Pulmonary artery endothelial cell (primary cell): ENCODE results near the gene SNX10. TPM values are rescaled to one million over a fixed set of nuclear protein-coding genes. Genes with fewer than 3 reads are reported as not detected.
"Not testable (repeated sequence)": the region's sequence is repeated elsewhere in the genome, so short reads cannot be mapped to it uniquely, and the experiment has no call there.

Experiments
- DNase-seq: peaks from one replicate; pipeline ENCODE4 v3.0.0-alpha.2; 2011; ENCODE audit warnings: low read depth, low spot score
- total RNA-seq: library from RNA; depleted of rRNA; stranded (reverse); fragments of >200 nt; gene quantifications from 2 replicates; pipeline ENCODE4 v1.2.3, GENCODE V29; 2014

Gene SNX10
- 0.20 and 0.39 TPM in 2 replicates for total RNA-seq

DNA sequence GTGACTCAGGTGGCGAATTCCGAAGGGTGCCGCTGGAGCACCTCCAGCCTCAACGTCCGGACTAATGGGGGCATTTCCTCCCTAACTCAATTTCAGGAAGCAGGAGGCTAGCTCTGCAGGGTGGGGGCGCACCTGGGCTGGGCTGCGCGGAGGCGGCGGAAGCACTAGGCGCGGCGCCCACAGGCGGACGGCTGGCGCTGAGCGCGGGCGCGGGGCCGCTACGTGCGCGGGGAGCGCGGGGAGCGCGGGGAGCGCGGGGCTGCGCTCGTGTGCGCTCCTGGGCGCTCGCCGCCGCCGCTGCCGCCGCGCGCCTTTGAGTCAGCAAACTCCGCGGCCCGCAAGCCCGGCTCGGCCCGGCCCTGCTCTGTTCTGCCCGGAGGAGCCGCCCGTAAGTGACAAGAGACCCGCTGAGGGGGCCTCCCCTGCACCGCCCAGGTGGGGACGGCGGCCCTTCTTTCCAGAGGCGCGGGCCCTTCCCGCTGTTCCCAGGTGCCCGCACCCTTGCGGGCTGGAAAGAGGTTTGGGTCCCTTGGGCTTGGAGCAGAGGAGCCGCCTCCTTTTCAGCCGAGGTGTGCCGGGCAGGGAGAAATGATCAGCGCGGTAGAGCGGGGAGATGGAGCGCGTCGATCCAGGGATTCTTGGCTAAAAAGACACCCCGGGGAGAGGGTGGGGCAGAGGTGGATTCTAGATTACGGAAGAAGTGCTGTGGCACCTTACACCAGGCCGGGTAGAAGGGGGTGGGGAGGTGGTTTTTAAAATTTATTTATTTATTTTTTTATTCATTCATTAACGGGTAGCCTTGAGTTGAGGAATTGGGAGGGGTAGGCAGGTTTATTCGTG lies at the start of gene SNX10:
Gene SNX10 (plus strand): TSS at position 164 of the 840 bp plus-strand sequence. CDS start 54,581 bp downstream, outside the sequence.
- DNase-seq, result no peak

- DNase-seq, result no peak
Observed at GRCh38 chr7:26245150-26245549, 46.5 kb upstream of the SNX10 start.

- no peak for DNase-seq
Observed at GRCh38 chr7:26250239-26250638, 41.4 kb upstream of the SNX10 start.

DNA sequence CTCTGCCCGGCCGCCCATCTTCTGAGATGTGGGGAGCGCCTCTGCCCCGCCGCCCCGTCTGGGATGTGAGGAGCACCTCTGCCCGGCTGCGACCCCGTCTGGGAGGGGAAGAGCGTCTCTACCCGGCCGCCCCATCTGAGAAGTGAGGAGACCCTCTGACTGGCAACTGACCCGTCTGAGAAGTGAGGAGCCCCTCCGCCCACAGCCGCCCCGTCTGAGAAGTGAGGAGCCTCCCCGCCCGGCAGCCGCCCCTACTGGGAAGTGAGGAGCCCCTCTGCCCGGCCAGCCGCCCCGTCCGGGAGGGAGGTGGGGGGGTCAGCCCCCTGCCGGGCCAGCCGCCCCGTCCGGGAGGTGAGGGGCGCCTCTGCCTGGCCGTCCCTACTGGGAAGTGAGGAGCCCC lies 29.8 kb upstream of the SNX10 start:
- DNase-seq, result not testable (repeated sequence)

- DNase-seq, result no peak
Observed at GRCh38 chr7:26265065-26265464, 26.6 kb upstream of the SNX10 start.

- DNase-seq, result no peak
Observed at GRCh38 chr7:26265499-26266075, 26.1 kb upstream of the SNX10 start.

GRCh38 chr7:26267601-26268166 lies 24.0 kb upstream of the SNX10 start:
- no peak for DNase-seq

DNA sequence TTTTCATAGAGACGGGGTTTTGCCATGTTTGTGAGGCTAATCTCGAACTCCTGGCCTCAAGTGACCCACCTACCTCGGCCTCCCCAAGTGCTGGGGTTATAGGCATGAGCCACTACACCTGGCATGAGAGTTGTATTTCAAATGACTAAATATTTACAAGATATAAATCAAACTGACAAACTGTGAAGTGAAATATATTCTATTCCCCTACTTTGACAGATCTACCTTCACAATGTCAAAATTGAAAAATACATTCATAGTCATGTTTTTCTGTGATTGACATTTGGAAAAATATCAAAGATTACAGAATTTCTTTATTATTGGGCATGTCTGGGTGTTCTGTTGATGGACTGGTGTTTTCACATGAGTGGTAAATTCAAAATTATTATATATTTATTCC lies 16.4 kb upstream of the SNX10 start:
- DNase-seq, result no peak

- no peak for DNase-seq
Observed at GRCh38 chr7:26278770-26279169, 12.9 kb upstream of the SNX10 start.

- DNase-seq, result no peak
Observed at GRCh38 chr7:26279405-26279804, 12.3 kb upstream of the SNX10 start.

- no peak for DNase-seq
Observed at GRCh38 chr7:26280097-26280496, 11.6 kb upstream of the SNX10 start.

DNA sequence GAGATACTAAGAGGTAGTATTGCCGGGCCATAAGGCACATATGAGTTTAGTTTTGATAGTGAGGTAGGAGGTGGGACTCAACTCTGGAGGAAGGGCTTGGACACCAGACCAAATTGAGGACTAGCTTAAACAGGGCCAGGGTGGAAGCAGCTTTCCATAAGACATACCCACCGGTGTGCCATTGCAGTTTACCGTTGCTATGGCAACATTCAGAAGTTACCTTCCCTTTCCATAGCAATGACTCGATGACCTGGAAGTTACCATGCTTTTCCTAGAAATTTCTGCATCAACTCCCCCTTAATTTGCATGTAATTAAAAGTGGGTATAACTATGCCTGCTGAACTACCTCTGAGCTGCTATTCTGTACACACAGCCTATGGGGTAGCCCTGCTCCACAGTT lies 10.9 kb upstream of the SNX10 start:
- no peak for DNase-seq

GRCh38 chr7:26284477-26284876 lies 7.2 kb upstream of the SNX10 start:
- no peak for DNase-seq

- no peak for DNase-seq
Observed at GRCh38 chr7:26284995-26285632, 6.5 kb upstream of the SNX10 start.

GRCh38 chr7:26286157-26286556 lies 5.5 kb upstream of the SNX10 start:
- no peak for DNase-seq

- DNase-seq, result not testable (repeated sequence)
Observed at GRCh38 chr7:26288126-26288525, 3.5 kb upstream of the SNX10 start.

- DNase-seq, result no peak
Observed at GRCh38 chr7:26291251-26291650, 411 bp upstream of the SNX10 start.

GRCh38 chr7:26292768-26293560 lies 1.3 kb downstream of the SNX10 start:
- DNase-seq, result no peak

DNA sequence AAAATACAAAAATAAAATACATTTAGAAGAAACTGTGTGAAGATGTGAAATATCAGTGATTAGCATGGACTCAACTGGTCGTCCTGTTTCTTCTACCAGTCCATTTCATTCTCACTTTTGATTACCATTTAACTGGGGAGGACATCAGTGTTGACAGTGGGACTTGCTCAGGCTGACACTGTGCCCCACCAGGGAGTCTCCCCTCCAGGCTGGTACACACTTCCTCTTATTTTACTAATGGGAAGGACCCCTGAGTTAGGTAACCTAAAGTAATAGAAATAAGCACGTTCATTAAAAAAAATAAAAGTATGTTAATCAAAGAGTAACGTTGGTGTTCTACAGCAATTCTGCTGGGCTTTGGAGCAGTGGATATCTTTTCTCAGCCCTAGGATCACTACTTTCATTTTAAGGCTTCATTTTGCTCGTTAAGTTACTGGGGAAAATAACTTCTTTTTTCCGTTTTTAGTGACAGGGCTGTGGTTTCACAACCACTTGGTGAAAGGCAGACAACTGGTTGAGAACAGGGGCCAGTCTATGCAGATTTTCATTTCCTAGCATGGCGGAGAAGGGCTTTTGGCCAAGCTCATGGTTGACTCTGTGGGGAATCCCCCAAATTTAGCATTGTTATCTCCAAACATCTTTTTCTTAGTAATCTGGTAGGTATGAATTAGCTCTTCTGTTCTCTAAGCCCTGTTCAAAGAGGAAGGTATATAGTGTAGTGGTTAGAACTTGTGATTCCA lies 2.1 kb downstream of the SNX10 start:
- DNase-seq, result no peak

- no peak for DNase-seq
Observed at GRCh38 chr7:26295015-26295414, 3.4 kb downstream of the SNX10 start.

DNA sequence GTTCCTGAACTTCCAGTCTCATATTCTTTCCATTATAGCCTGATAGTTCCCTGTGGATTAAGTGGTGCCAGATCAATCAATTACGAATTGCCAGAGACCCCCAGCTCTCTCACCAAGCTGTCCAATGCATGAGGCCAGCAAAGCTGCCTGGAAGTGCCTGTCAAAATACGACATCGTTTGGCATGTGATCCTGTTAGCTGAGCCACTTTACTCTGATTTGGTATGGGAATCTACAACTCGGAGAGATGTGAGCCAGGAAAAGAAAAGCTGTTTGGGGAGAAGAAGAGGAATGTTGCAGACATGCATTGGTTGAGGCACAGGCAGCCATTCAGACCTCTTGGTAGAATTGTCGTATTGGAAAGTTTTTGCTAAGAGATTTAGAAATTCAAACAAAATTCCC lies 3.9 kb downstream of the SNX10 start:
- DNase-seq, result no peak
